Lower leg skin (tissue), 4 donors: Measurements from ENCODE around the gene LIPC. TPM values are rescaled to one million over a fixed set of nuclear protein-coding genes. Genes with fewer than 3 reads are reported as not detected.
A peak's percentile ranks its signal among the peaks of the same experiment; 100 is the strongest.

Experiments used
- DNase-seq, 2 donors: peaks; one replicate each; pipeline ENCODE4 v3.0.0-alpha.2; 2019; ENCODE audit warnings: low spot score in 2 of 2
- H3K4me3 ChIP-seq: fragments of 200-600 bp; sonication (generic); 2 replicates; pipeline ENCODE4 v1.5.1; 2017; ENCODE audit warnings: mild to moderate bottlenecking, low read depth; ENCODE audit not compliant: poor library complexity, severe bottlenecking
- POLR2A ChIP-seq, 2 donors: fragments of 450-650 bp; IDR thresholded peaks; one replicate each; pipeline ENCODE4 v1.6.1; 2016 to 2017; ENCODE audit warnings: antibody characterized with exemption in 2 of 2, mild to moderate bottlenecking in 1 of 2, moderate library complexity in 1 of 2
- WGBS, 2 donors: methylation state at CpG; one replicate each; pipeline ENCODE4 v1.1.5; 2018; 5-methylcytosine and 5-hydroxymethylcytosine counted together
- intact Hi-C: fragments of 100-400 bp; cut with DNase I; formaldehyde crosslinking; loops from one replicate; pipeline ENCODE4 v1.15.0; 2023; ENCODE audit warnings: low total_unique reads
- total RNA-seq, 4 donors: library from RNA; depleted of rRNA; stranded (reverse); fragments of >200 nt; gene quantifications; one replicate each; pipeline ENCODE4 v1.1.0, GENCODE V29; 2016
- TF ChIP-seq, protein P1 (sequence below), 3 donors: fragments of 450-650 bp; IDR thresholded peaks; one replicate each; pipeline ENCODE4 v1.5.1; 2016; ENCODE audit warnings: antibody characterized with exemption in 3 of 3, mild to moderate bottlenecking in 3 of 3, moderate library complexity in 2 of 3

LIPC gene
- total RNA-seq, 4 donors from 2014 or later: 0.13 to 0.71 TPM; not detected in 2

- no peak for DNase-seq
- TF ChIP-seq POLR2A (IDR thresholded peaks at IDR 0.05): no peak
- TF ChIP-seq, protein P1, sequence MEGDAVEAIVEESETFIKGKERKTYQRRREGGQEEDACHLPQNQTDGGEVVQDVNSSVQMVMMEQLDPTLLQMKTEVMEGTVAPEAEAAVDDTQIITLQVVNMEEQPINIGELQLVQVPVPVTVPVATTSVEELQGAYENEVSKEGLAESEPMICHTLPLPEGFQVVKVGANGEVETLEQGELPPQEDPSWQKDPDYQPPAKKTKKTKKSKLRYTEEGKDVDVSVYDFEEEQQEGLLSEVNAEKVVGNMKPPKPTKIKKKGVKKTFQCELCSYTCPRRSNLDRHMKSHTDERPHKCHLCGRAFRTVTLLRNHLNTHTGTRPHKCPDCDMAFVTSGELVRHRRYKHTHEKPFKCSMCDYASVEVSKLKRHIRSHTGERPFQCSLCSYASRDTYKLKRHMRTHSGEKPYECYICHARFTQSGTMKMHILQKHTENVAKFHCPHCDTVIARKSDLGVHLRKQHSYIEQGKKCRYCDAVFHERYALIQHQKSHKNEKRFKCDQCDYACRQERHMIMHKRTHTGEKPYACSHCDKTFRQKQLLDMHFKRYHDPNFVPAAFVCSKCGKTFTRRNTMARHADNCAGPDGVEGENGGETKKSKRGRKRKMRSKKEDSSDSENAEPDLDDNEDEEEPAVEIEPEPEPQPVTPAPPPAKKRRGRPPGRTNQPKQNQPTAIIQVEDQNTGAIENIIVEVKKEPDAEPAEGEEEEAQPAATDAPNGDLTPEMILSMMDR (IDR thresholded peaks at IDR 0.05): no peak
These were observed 57.7 kb downstream of the LIPC start for GRCh38 chr15:58489289-58490085.

DNA sequence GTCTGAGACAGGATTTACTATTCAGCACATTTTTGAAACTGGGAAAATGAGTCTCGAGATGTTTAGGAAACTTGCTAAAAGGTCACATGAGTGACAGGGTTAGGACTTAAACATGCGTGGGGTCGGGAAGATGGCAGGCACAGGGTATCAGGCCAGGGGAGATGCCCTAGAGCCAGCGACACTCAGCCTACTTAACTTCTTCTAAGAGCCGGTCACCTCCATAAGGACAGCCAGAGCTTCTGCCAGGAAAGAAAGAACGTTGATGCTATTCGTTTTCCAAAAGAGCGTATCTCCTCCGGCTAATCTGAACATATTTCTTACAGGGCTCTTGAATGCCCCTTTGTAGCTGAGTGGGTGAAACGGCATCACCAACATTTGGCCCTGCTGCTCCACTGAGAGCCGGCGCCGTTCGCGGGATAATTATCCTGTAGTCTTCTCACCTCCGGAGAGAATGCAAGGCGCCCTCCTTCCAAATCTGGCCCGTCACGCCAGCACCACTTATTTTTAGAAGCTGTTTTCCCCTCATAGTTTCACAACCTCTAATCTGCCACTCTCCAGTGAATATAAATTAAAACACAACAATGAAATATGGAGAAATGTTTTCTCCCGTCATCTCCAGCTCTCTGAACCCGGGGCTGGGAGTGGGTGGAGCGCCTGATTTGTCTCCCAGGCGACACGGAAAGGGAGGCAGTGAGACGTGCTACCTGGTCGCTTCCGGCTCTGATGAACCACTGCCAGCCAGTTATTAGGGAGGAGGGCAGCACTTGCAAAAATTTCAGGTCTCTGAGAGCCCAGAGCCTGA is 58.5 kb downstream of the LIPC start:
- DNase-seq: peak in 1 of 2 donors; percentile 85
- H3K4me3 ChIP-seq: no peak overlapping the region
- TF ChIP-seq, protein P1 (IDR thresholded peaks at IDR 0.05): no peak
- TF ChIP-seq POLR2A (IDR thresholded peaks at IDR 0.05): no peak
- intact Hi-C loops: no loop called here
- WGBS, 2 donors: 58 to 65% methylated on average over 27 of the region's 27 CpGs

More at GRCh38 chr15:58489289-58490085, 57.7 kb downstream of the LIPC start:
- intact Hi-C loops: no loop called here
- 91 to 94% methylated on average over 6 of the region's 6 CpGs for WGBS, 2 donors
- H3K4me3 ChIP-seq: no peak overlapping the region

DNA sequence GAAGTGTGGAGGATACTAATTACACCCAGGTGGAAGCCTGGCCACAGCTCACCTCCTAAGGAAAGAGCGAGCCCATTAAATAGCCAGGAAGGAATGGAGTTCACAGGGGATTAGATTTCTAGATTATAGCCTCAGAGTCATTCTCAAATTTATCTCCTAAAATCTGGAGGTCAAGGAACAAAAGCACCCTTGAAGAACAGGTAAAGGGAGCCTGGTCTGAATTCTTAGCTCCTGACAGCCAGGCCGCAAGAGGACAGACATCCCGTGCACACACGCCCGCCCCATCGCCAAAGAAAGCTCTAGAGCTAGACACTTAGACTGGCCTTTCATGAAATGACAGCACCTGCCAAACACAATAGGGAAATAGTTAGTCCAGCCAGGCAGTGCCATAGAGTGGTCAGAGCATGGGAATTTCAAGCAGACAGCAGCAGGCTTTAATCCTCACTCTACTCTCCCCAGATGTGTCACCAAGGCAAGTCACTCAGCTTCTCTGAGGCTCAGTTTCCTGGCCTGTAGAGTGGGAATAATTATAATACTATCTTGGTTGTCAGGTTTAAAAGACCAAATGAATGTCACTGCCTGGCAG is 59.2 kb downstream of the LIPC start:
- 79 to 85% methylated on average over 6 of the region's 6 CpGs for WGBS, 2 donors
- no peak overlapping the region for H3K4me3 ChIP-seq
- TF ChIP-seq POLR2A (IDR thresholded peaks at IDR 0.05): no peak
- TF ChIP-seq, protein P1 (IDR thresholded peaks at IDR 0.05): no peak

GRCh38 chr15:58491499-58492202 is 59.9 kb downstream of the LIPC start:
- no peak for TF ChIP-seq POLR2A (IDR thresholded peaks at IDR 0.05)
- TF ChIP-seq, protein P1 (IDR thresholded peaks at IDR 0.05): no peak
- no peak overlapping the region for H3K4me3 ChIP-seq
- WGBS, 2 donors: 43 to 68% methylated on average over 2 to 3 of the region's 3 CpGs
- DNase-seq: peak in 1 of 2 donors; percentile 62
- intact Hi-C loops: no loop called here

More for the DNA sequence above, 59.2 kb downstream of the LIPC start:
- peak in 1 of 2 donors; percentile 81 for DNase-seq
- intact Hi-C loops: no loop called here

DNA sequence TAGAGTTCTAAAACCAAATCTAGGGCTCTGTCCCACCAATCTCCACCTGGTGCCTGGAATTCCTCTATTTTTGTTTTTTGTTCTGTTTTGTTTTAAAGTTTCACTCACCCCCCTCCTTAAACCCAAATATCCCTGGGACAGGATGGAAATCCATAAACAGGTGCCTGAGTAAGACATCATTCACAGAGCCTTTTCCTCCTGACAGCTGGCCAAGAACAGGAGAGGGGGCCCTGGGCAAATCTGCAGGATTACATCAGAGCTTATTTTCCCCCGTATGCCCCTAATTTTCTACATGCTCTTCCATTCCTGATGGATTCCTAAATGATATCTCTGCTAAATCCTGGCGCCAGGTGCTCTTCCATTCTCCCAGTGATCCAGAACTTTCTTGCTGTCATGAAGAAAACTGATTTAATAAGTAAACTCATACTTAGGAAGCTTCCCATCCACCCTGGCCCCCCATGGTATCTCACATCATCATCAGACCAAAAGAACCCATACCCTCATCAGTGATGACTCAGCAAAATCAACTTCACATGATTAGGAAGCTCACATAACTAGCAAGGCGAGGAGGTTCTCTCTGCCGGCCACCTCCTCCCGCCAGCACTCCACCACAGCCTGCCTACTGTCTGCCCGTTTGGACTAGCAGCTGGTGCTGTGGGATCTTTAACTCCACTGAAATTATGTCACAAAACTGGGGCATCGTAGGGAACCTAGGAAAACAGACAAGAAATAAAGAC is 61.0 kb downstream of the LIPC start:
- H3K4me3 ChIP-seq: no peak overlapping the region
- 78 to 85% methylated on average over 7 of the region's 7 CpGs for WGBS, 2 donors
- TF ChIP-seq, protein P1 (IDR thresholded peaks at IDR 0.05): no peak
- no peak for TF ChIP-seq POLR2A (IDR thresholded peaks at IDR 0.05)
- DNase-seq: peak in 1 of 2 donors; percentile 52
- intact Hi-C loops: no loop called here
